HEK293 (cell line): ENCODE results near the gene TDRKH.

Experiments
- CTCF ChIA-PET: fragments of 350-600 bp; formaldehyde crosslinking; extraction: SDS; loops from one replicate; lab custom pipeline; 2021; ENCODE audit warnings: antibody characterized with exemption; lab: Yijun Ruan, JAX
- POLR2A ChIA-PET: fragments of 300-600 bp; formaldehyde crosslinking; extraction: SDS; loops from one replicate; lab custom pipeline; 2020; ENCODE audit warnings: antibody characterized with exemption, inconsistent platforms; lab: Yijun Ruan, JAX
- H3K27ac ChIP-seq: fragments of 200-500 bp; sonication (Bioruptor generic); 2 replicates; pipeline ENCODE4 v1.5.1; 2014; ENCODE audit warnings: low read depth, low read length, control low read depth, inconsistent platforms; ENCODE audit errors: extremely low read depth
- H3K36me3 ChIP-seq, 2 experiments: fragments of 200-500 bp in 1 of 2; sonication (Bioruptor generic) in 1 of 2; 1 replicate in 1 of 2; 2 replicates in 1 of 2; pipeline ENCODE4 v1.5.1; 2014 to 2017; ENCODE audit warnings: inconsistent platforms in 2 of 2, low read length in 2 of 2; ENCODE audit not compliant: control insufficient read depth in 2 of 2, insufficient read depth in 1 of 2
- H3K4me1 ChIP-seq: fragments of 200-500 bp; sonication (Bioruptor generic); 2 replicates; pipeline ENCODE4 v1.5.1; 2014; ENCODE audit warnings: mild to moderate bottlenecking, low read length, inconsistent platforms; ENCODE audit not compliant: control insufficient read depth, insufficient read depth
- H3K4me3 ChIP-seq: 2 replicates; pipeline ENCODE4 v1.5.1; 2011; ENCODE audit warnings: low read depth, mild to moderate bottlenecking, control low read depth, low read length, moderate library complexity
- H3K9me3 ChIP-seq: fragments of 200-500 bp; sonication (Bioruptor generic); 2 replicates; pipeline ENCODE4 v1.5.1; 2014; ENCODE audit warnings: low read depth, low read length, inconsistent platforms; ENCODE audit not compliant: control insufficient read depth, insufficient read depth
- BCL6B ChIP-seq: fragments of 450-650 bp; formaldehyde crosslinking; IDR thresholded peaks from 2 replicates; pipeline ENCODE4 v1.5.1; 2017; ENCODE audit warnings: missing biosample characterization, missing genetic modification characterization
- INSM2 ChIP-seq: fragments of 450-650 bp; formaldehyde crosslinking; IDR thresholded peaks from 2 replicates; pipeline ENCODE4 v1.5.1; 2016; ENCODE audit warnings: missing biosample characterization, missing genetic modification characterization
- KLF1 ChIP-seq: fragments of 450-650 bp; formaldehyde crosslinking; IDR thresholded peaks from 2 replicates; pipeline ENCODE4 v1.5.1; 2016; ENCODE audit warnings: missing biosample characterization, missing genetic modification characterization
- KLF17 ChIP-seq: fragments of 450-650 bp; formaldehyde crosslinking; IDR thresholded peaks from 2 replicates; pipeline ENCODE4 v1.5.1; 2016; ENCODE audit warnings: missing biosample characterization, missing genetic modification characterization
- YY2 ChIP-seq: fragments of 450-650 bp; formaldehyde crosslinking; IDR thresholded peaks from 2 replicates; pipeline ENCODE4 v1.5.1; 2016; ENCODE audit warnings: missing biosample characterization, missing genetic modification characterization
- ZBTB7A ChIP-seq: fragments of 450-650 bp; formaldehyde crosslinking; IDR thresholded peaks from 2 replicates; pipeline ENCODE4 v1.5.1; 2016; ENCODE audit warnings: low read depth, missing biosample characterization, missing genetic modification characterization
- ZNF114 ChIP-seq: fragments of 450-650 bp; formaldehyde crosslinking; IDR thresholded peaks from 2 replicates; pipeline ENCODE4 v1.5.0; 2017; ENCODE audit warnings: missing biosample characterization, missing genetic modification characterization
- ZNF146 ChIP-seq: fragments of 450-650 bp; formaldehyde crosslinking; IDR thresholded peaks from 2 replicates; pipeline ENCODE4 v1.5.1; 2016; ENCODE audit warnings: missing biosample characterization, missing genetic modification characterization
- ZNF274 ChIP-seq, 2 experiments: fragments of 200-500 bp in 1 of 2; fragments of 450-650 bp in 1 of 2; sonication (Bioruptor generic) in 1 of 2; formaldehyde crosslinking in 1 of 2; IDR thresholded peaks; 2 replicates each; pipeline versions ENCODE4 v1.5.1 to v1.6.1; 2014 to 2016; ENCODE audit warnings: borderline replicate concordance in 1 of 2, inconsistent platforms in 1 of 2, low read length in 1 of 2, missing biosample characterization in 1 of 2, missing genetic modification characterization in 1 of 2
- ZNF302 ChIP-seq: fragments of 450-650 bp; formaldehyde crosslinking; IDR thresholded peaks from 2 replicates; pipeline ENCODE4 v1.5.1; 2016; ENCODE audit warnings: missing biosample characterization, missing genetic modification characterization, low read depth
- ZNF311 ChIP-seq: fragments of 450-650 bp; formaldehyde crosslinking; IDR thresholded peaks from 2 replicates; pipeline ENCODE4 v1.5.1; 2017; ENCODE audit warnings: missing biosample characterization, missing genetic modification characterization, borderline replicate concordance
- ZNF518A ChIP-seq: fragments of 450-650 bp; formaldehyde crosslinking; conservative IDR thresholded peaks from 2 replicates; pipeline ENCODE4 v1.5.1; 2016; ENCODE audit warnings: low read depth, missing biosample characterization, missing genetic modification characterization
- ZNF549 ChIP-seq: fragments of 450-650 bp; IDR thresholded peaks from 2 replicates; pipeline ENCODE4 v1.5.1; 2018; ENCODE audit warnings: missing biosample characterization, missing genetic modification characterization, mild to moderate bottlenecking, inconsistent platforms, moderate library complexity
- ZNF555 ChIP-seq: fragments of 450-650 bp; formaldehyde crosslinking; conservative IDR thresholded peaks from 2 replicates; pipeline ENCODE4 v1.5.1; 2017; ENCODE audit warnings: missing biosample characterization, mild to moderate bottlenecking, missing genetic modification characterization, inconsistent platforms
- ZNF580 ChIP-seq: fragments of 450-650 bp; formaldehyde crosslinking; IDR thresholded peaks from 2 replicates; pipeline ENCODE4 v1.5.1; 2016; ENCODE audit warnings: missing biosample characterization, missing genetic modification characterization
- ZNF621 ChIP-seq: fragments of 450-650 bp; formaldehyde crosslinking; IDR thresholded peaks from 2 replicates; pipeline ENCODE4 v1.5.1; 2017; ENCODE audit warnings: missing biosample characterization, missing genetic modification characterization
- ZNF623 ChIP-seq: fragments of 450-650 bp; formaldehyde crosslinking; IDR thresholded peaks from 2 replicates; pipeline ENCODE4 v1.5.1; 2016; ENCODE audit warnings: missing biosample characterization, missing genetic modification characterization
- ZNF658 ChIP-seq: fragments of 450-650 bp; formaldehyde crosslinking; IDR thresholded peaks from 2 replicates; pipeline ENCODE4; 2016; ENCODE audit warnings: missing biosample characterization, missing genetic modification characterization
- ZNF704 ChIP-seq: fragments of 450-650 bp; formaldehyde crosslinking; IDR thresholded peaks from 2 replicates; pipeline ENCODE4 v1.5.1; 2016; ENCODE audit warnings: missing biosample characterization, missing genetic modification characterization
- ZNF776 ChIP-seq: fragments of 450-650 bp; formaldehyde crosslinking; IDR thresholded peaks from 2 replicates; pipeline ENCODE4 v1.5.0; 2017; ENCODE audit warnings: missing biosample characterization, missing genetic modification characterization, borderline replicate concordance
- ZNF830 ChIP-seq: fragments of 450-650 bp; IDR thresholded peaks from 2 replicates; pipeline ENCODE4 v1.5.0; 2018; ENCODE audit warnings: missing biosample characterization, missing genetic modification characterization, low read depth, mild to moderate bottlenecking, moderate library complexity
- ZNF843 ChIP-seq: fragments of 450-650 bp; formaldehyde crosslinking; IDR thresholded peaks from 2 replicates; pipeline ENCODE4 v1.5.1; 2016; ENCODE audit warnings: missing biosample characterization, missing genetic modification characterization
- ZSCAN5A ChIP-seq: fragments of 450-650 bp; formaldehyde crosslinking; IDR thresholded peaks from 2 replicates; pipeline ENCODE4 v1.5.1; 2016; ENCODE audit warnings: missing biosample characterization, missing genetic modification characterization

Gene TDRKH

GRCh38 chr1:151790071-151790939, at the start of gene TDRKH:
Gene TDRKH (minus strand): TSS chr1:151790500. CDS start chr1:151783022, 7,478 bp downstream.
- CTCF ChIA-PET = interaction anchor here (0.7 to 1.5 kb wide), 7 partner anchors 11 to 450 kb away, joined by 3 to 6 read pairs (median 3); no protein-coding TSS in a partner anchor
- Histone ChIP-seq H3K27ac (peak within 1 kb of the TSS; percentile 12), H3K36me3 (no peaks in the 10 kb centered on the region), H3K4me3 (peak within 1 kb of the TSS; percentile 51), H3K9me3 (no peaks in the 10 kb centered on the region), H3K4me1 (no peaks in the 10 kb centered on the region)
- POLR2A ChIA-PET = interaction anchor here (0.6 to 2.7 kb wide), 7 partner anchors 13 to 279 kb away, joined by 3 to 11 read pairs (median 3); partner anchors contain the start of genes CGN, MRPL9 and TUFT1
- peak; percentile 96 for TF ChIP-seq ZBTB7A (tag by site-specific recombination)
- TF ChIP-seq INSM2 (tag by site-specific recombination) = peak; percentile 67
- peak; percentile 93; the same call in 1 of the 2 replicates for TF ChIP-seq ZNF621 (tag by site-specific recombination)
- 0 out of 2 replicates have a peak, but pooled peaks have one; percentile 14 for TF ChIP-seq ZNF518A (tag by site-specific recombination)
- no peak for TF ChIP-seq ZNF555 (tag by site-specific recombination)
- peak; percentile 81 for TF ChIP-seq ZNF843 (tag by site-specific recombination)
- no peak for TF ChIP-seq ZNF623 (tag by site-specific recombination)
- TF ChIP-seq KLF1 (tag by site-specific recombination) = peak; percentile 73
- no peak for TF ChIP-seq ZNF302 (tag by site-specific recombination)
- no peak for TF ChIP-seq ZNF704 (tag by site-specific recombination)
- peak; percentile 92 for TF ChIP-seq KLF17 (tag by site-specific recombination)
- TF ChIP-seq ZNF658 (tag by site-specific recombination) = no peak
- TF ChIP-seq ZNF311 = no peak
- no peak for TF ChIP-seq YY2
- no peak for TF ChIP-seq ZNF114 (tag by site-specific recombination)
- no peak for TF ChIP-seq BCL6B (tag by site-specific recombination)
- TF ChIP-seq ZNF549 (tag by site-specific recombination) = no peak
- peak; percentile 71 for TF ChIP-seq ZSCAN5A (tag by site-specific recombination)
- peak; percentile 34; the same call in 1 of the 2 replicates for TF ChIP-seq ZNF146 (tag by site-specific recombination)
- TF ChIP-seq ZNF580 (tag by site-specific recombination) = peak; percentile 59; the same call in 1 of the 2 replicates
- no peak for TF ChIP-seq ZNF830 (tag by site-specific recombination)
- no peak for TF ChIP-seq ZNF274 (IDR thresholded peaks at IDR 0.05; ENCODE audit: low read length)
- TF ChIP-seq ZNF274 (tag by site-specific recombination; IDR thresholded peaks at IDR 0.05; ENCODE audit: borderline replicate concordance) = no peak
- no peak for TF ChIP-seq ZNF776 (tag by site-specific recombination)
